ENCODE measurements around the gene ZMYND10.
"Not testable (repeated sequence)": the region's sequence is repeated elsewhere in the genome, so short reads cannot be mapped to it uniquely, and the experiment has no call there.

The ZMYND10 gene

DNA sequence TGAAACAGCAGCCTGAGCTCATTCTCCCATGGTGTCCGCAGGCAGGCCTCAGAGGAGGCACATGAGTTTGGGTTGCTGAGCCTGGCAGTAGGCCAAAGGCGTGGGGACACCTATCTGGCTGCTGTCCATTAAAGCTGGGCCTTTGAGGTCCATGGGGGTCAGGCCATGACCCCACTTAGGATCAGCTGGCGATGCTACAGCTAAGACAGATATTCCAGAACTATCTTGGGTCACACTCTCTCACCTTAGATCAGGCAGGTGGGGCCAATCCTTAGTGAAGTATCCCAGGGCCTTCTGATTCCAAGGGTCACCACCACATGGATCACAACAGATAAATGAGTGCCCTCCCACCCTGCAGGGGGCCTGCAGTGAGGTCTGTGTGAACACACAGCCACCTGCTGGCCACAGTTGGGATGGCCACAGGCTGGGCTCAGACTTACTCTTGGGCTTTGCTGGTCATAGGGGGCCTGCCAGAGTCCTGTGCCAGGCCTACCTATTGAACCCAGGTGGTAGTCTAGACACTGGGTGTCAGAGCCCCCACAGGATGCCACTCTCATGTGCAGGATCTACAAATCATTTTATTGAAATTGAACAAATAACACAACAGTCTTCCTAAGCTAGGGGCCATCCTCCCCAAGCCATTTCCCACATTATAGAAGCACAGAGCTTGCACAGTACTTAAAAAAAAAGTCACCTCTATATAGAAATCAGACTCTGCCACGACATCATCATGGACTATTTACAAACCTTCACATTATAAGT, 21.0 kb downstream of the ZMYND10 start:
- DNase-seq: peak; percentile 73

DNA sequence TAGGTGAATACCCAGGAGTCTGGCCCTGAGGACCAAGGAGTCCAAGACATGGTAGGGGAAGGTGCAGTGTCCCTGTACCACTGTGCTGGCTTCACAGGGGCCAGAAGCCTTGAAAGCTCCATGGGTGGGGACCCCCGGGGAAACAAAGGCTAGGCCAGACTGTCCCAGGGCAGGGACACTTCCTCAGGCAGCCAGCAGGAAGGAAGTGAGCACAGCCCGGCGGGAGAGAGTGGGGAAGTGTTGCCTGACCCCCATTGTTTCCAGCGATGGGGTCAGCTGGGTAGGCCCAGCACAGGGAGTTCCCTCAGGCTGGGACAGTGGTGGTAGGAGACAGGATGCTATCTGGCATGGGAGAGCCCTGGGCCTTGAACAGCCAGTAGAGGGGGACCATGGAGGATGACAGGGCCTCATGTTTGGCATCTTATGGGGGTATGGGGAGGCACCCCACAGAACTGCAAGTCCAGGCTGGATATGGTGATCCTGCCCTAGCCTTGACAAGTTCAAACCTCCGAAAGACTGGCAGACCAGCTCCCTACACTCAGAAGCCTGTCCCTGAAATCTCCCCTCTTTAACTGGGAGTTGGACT, 21.8 kb downstream of the ZMYND10 start:
- no peak for DNase-seq

DNA sequence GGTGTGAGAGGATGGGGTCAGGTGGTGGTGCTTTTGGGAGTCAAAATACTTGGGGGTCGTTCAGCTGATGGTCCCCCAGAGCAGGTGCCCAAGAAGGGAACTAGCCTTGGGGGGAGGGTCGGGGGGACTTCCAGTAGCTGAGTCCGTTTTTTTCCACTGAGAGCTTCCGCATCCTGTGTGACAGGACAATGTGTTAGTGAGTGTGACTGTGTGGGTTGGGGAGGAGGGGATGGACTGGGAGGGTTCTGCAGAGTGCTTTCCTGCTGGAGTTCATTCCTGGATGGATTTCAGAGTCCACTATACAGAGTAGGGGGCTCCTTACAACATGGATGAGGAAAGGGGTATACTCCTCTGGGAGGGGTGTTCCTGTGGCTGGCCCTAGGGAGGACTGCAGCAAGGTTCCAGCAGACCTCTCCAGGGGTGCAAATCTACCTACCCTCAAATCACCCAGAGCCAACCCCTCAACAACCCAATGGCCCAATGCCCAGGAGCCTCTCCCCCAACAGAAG, 22.4 kb downstream of the ZMYND10 start:
- no peak for DNase-seq

DNA sequence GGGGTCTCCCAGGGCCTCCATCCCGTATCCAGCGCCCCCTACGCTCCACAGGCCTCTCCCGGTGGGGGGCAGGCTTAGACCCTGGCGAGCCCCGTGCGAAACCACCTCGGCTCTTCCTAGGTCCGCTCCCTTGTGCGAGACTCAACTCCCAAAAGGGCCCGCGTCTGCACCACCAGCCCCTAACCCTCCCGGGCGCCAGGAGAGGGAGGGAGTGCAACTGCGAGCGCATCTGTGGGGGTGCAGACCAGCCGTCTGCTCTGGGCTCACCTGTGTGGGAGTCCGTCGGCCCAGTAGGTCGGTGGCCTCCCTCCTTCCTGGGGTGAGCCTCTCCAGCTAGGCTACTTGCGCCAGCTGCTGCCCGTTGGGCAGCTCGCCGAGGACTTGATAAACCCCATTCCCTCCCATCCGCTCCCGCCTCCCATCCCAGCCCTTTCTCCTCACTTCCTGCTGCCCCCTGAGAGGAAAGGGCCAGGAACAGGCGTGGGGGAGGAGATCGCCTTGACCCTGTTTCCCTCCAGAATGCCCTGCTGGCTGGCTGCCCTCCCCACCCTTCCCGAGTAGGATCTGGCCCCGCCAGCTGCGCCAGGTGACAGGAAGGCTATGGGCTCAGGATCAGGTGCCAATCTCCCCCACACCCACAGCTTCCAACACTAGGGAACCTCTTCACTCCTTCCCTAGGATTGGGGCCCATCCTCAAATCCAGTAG, 23.0 kb downstream of the ZMYND10 start, which contains the start of gene HYAL2:
TSS of gene HYAL2 (minus strand) at position 360 of the 706 bp plus-strand sequence. CDS start 2,256 bp downstream, outside the sequence.
- no peak for DNase-seq

DNA sequence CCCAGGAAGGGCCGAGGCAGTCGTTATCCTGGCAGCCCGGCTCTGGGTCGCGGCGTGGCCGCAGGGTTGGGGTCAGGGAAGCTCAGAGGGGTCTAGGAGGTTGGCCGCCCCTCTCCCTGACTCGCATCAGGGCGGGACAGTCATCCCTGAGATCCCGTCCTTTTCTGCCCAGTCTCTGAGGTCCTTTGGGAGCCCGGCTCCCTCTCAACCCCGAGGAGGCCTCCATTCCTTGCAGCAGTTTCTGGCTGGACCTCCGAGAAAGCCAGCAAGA, 23.5 kb downstream of the ZMYND10 start:
- DNase-seq: no peak

DNA sequence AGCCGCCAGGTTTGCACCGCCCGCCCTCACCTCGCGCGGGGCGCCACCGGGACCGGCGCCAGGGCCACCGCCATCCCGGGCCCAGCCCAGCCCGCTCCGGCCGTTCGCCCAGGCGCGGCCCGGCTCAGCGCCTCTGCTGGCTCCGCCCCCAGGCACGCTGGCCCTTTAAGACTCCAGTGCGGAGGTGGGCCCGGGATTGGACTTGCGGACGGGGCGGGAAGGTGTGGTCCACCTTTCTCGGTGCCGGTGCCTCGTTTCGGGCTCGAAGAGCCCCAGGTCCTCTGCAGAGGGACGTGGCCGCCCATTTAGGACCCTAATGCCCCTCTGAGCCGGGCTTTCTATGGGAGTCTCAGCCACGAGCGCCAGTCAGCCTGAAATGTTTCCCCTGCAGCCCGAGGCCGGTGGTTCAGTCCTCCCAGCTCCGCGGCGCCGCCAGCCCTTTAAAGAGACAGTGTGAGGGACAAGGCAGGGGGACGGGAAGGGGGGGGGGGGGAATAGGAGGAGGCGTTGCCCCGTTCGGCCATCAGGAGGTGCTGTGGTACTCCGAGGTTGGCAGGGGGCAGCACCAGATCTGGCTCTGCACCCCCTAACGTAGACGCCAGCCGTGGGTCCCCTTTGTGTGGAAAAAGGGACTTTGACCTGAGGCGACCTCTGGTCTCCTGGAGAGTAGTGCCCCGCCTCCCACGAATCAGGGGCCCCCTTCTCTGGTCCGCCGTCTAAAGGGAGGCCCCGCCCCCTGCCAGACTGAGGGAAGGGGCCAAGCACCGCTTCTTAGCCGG, 24.0 kb downstream of the ZMYND10 start:
- DNase-seq: peak; percentile 87

DNA sequence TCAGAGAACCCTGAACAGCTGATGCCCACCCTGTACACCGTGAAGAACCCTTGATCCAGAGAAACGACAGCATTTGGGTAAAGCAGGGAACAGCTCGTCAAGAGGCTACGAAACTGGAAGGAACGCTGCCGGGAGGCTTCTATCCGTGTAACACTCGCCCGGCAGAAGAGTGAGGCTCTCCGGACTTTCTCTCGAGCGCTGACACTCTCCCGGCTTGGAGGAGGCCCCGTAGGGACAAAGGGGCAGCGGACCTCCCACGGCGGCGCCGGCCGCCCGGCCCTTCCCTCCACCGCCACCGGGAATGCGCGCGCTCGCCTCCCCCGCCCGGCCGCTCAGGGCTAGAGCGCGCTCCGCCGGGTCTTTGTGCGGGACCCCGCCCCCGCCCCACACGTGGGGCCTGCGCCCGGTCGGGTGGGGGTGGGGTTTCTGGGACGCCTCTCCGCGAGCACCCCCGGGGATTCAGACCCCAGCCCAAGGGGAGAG, 24.6 kb downstream of the ZMYND10 start:
- peak; percentile 69 for DNase-seq

DNA sequence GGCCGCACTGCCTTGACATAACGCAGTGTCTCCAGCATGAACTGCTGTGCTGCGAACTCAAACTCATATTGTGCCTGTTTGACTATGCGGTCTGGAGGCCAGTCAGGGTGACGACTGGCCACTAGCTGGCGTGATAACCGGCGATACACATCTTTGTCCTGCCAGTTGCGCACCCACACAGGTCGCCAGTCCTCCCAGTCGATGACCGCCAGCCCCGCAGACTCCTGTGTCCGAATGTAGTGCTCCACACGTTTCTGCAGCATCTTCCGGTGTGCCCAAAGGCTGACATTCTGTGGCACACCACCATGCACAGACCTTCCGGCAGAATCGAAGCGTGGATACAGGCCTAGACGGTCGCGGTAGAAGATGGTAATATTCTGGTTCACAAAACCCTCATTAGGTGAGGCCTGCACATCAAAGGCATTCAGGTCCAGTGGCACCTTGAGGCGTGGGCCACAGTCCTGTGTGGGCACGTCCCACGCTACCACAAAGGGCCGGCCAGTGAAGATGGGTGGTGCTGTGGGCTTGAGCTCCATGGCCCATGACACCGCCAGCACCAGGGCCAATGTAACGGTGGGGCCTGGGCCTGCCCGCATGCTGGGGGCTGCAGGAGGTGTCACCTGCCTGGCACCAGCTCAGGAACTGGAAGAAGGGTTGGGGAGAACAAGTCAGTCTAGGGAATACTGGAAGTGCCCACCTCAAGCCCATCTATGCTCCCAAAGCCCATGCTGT, 25.5 kb downstream of the ZMYND10 start:
- no peak for DNase-seq

DNA sequence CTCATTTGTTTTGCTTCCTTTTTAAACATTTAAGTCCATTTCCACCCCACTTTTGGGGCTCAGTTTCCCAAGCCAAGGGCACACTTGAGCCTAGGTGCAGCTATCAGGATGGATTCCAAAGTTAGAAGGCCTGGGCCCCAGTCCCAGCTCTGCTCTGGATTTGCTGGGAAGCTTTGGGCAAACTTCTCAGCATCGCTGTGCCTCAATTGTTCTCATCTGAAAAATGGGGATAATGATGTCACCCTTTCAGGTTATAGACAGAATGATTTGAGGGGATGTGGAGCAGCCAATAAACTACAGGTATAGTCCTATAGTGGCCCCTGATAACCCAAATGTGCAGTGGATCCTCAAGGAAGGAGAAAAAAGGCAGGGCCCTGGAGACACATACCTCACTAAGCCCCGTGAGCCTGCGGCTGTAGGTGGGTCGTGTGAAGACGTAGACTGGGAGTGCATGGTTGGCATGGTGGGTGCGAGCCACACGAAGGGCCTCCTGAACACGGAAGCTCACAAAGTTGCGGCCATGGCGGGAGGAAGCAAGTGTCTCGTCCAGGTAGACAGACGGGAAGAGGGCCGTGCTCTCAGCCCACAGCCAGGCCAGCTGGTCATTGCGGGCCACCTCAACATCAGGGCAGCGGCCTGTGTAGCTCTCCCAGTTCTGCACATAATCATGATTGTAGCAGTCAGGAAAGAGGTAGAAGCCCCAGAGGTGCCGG, 26.2 kb downstream of the ZMYND10 start:
- no peak for DNase-seq

DNA sequence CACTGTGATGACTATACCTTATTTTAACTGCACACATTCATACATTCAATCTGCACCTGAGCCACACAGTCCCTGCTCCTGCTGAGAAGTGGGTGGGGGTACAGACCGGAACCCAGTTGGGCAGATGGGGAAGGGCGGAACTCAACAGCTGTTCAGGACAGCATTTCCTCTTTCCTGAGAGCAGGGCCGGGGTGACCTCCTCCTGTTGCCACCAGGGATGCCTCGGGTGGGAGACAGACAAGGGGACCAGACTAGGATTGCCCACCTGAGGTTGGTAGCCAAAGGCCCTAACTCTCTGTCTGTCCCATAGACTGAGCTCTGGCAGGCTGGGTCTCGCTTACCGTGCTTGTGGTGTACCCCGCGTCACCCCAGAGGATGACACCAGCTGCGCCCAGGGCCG, 26.9 kb downstream of the ZMYND10 start:
- DNase-seq: no peak

DNA sequence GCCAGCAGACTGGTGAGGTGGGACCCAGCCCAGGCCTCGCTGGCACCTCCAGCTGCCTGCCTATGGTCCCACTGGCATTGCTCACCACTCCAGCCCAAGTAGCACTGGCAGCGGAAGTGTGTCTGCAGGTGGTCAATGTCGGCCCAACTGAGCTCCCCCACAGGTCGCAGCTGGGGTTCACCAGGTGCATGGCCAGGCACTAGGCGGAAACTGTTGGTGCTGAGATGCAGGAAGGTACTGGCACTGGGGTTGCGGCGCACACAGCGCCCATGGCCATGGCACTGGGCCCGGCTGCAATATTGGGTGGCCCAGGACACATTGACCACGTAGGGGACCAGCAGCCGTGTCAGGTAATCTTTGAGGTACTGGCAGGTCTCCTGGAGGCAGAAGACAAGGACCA, 27.4 kb downstream of the ZMYND10 start:
- no peak for DNase-seq

DNA sequence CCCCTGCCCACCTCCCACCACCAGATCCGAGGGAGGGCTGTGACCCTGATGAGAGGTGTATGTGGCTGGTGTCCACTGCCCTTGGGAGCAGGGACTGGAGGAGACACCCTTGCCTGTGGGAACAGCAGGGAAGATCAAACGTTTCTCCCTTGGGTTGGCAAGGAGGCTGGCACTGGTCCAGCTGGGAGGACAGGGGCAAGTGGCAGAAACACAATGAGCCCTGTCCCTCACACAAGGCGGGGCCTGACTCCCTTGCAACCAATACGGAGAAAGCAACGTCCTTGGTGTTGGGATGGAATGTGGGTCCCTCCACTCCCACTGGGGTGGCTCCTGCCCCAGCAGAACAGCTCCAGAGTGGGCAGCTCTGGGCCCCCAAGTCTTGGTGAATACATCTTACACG, 28.2 kb downstream of the ZMYND10 start:
- no peak for DNase-seq

DNA sequence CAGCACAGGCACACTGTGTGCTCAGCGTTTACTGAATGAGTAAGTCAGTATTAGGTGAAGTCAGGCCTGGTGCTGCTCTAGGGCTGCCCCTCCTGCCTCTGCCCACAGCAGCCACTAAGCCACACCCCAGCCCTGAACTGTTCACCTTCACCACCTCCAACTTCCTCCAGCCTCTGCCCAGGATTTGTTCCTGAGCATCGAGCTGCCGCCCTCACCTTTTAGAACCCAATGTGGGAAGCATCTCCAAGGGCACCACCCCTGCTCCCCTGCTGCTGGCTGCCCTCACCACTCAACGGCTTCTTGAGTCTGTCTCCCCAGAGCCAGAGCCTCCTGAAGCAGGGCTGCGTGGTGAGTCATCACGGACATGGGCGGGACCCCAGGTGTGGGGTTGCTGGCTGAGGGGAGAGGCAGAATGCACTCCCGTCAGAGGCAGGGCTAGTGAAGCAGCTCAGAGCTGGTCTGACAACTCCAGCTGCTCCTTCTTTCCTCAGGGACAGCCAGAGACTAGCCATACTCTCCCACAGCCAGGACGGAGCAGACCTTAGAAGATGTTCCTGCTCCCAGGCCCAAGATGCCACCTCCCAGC, 28.8 kb downstream of the ZMYND10 start:
- peak; percentile 53 for DNase-seq

DNA sequence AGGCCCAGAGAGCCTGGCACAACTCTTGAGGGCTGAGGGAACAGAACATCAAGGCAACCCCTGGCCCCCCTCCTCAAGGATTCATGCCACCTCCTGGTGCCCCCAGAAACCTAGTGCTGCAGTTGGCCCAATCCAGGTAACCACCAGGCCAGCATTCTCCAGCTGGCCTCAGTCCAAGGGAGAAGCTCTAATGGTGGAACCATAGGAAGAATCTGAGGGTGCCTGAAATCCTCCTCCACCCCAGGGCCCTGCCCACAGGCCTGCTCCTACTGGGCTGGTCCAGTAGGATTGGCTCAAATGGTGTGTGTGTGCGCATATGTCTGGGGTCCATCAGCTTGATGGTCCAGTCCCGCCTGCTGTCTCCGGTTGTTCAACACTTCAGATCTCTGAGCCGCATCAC, 30.7 kb downstream of the ZMYND10 start:
- no peak for DNase-seq

DNA sequence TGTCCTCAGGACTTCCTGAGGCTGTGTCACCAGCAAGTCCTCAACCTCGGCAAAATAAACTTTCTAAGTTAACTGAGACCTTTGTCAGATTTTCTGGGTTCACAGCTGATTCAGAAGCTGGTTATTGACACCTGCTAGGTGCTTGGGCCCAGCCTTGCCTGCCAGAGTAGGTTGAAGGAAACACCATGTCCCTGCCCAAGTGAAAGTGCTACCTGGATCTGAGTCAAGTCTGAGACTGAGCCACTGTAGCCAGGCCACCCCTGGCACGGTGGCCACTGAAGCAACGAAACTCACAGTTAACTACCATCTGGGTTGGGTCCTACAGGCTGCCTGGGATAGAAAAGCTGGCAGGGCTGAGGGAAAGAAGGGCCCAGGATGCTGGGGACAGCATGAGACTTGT, 31.2 kb downstream of the ZMYND10 start:
- no peak for DNase-seq

DNA sequence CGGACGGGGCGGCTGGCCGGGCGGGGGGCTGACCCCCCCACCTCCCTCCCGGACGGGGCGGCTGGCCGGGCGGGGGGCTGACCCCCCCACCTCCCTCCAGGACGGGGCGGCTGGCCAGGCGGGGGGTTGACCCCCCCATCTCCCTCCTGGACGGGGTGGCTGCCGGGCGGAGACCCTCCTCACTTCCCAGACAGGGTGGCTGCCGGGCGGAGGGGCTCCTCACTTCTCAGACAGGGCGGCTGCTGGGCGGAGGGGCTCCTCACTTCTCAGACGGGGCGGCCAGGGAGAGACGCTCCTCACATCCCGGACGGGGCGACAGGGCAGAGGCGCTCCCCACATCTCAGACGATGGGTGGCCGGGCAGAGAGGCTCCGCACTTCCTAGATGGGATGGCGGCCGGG, 33.5 kb downstream of the ZMYND10 start:
- DNase-seq: not testable (repeated sequence)

DNA sequence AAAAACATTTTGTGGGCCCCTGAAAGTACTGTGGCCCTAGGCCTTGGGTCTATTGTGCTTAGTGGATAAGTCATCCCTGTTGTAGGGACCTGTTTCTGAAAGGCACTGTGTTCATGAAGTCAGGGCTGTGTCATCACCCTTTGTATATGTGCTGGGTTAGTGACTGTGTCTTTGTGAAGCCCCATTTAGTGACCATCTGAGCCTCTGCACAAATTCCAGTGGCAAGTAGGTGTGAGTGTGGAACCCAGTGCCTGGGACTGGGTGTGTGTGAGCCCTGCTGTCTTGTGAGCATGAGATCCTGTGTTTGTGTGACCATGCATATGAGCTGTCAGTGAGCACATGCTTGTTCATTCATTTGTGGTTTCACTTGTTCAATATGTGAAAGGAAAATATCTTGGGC, 40.9 kb downstream of the ZMYND10 start:
- DNase-seq: no peak

DNA sequence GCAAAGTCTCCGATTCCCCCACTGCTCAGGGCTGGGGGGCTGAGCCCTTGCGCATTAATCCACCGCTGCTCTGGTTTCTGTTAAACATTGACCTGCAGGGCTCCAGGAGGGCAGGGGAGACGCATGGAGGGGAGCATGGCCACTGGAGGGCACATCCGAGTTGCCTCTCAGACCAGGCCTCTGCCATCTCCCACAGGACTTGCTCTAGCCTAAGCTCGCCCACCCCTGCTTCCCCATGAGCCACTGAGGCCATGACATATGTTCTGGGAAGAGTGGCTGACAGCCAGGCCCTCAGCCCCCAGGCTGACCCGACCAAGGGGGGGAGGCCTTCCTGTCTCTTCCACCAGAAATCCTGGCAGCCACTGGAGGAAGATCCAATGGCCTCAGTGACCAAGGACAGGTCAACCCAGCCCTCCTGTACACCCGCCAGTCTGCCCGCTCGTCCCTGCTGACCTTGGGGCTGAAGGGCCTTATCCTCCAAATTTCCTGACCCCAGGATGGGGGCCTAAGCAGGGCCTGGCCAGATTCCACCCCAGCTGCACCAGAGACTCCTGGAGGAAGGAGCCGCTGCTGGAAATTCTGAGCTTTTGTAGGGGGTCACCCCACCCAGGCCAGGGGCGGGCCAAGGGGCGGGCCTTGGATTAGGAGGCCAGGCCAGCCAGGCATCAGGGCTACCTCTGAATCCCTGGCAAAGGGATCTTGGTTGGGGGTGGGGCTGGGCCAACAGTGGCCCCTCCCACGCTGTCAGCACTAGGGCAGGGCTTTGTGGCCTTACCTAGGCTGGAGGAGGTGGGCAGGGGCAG, 42.3 kb downstream of the ZMYND10 start, which contains the start of gene HYAL1:
TSS of gene HYAL1 (minus strand) at position 562 of the 803 bp plus-strand sequence. CDS start 618 bp downstream, outside the sequence.
- DNase-seq: no peak

DNA sequence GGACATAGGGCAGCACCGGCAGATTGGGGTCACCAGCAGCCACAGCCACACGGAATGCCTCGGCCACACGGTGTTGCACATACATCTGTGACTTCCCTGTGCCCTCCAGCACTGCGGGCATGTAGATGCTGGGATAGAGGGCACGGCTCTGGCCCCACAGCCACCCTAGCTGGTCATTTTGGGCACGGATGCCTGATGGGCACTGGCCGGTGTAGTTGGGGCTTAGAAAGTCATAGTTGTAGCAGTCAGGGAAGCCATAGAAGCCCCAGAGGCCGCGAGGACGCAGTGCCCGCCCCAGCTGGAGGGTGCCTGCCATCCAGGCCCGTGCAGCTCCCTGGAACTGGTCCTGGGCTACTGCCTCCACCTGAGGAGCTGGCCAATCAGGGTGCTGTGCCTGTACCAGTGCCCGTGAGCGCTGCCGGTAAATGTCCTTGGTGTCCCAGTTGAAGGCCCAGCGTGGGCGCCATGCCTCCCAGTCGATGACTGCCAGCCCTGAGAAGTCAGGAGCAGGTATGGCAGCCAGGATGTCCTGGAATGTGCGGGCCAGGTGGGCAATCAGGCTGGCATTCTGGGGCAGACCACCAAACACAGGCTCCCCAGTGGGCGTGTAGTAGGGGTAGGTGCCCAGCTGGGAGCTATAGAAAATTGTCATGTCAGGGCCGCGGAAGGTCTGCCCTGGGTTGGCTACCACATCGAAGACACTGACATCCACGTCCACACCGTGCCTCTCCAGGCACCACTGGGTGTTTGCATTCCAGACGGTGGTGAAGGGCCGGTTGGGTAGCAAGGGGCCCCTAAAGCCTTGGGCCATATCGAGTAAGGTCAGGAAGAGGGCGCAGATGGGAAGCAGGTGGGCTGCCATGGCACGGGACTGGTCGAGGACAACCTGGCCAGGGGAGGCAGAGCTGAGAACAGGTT, 43.2 kb downstream of the ZMYND10 start:
- DNase-seq: no peak
